ENCODE results near the gene OR5C1.

DNA sequence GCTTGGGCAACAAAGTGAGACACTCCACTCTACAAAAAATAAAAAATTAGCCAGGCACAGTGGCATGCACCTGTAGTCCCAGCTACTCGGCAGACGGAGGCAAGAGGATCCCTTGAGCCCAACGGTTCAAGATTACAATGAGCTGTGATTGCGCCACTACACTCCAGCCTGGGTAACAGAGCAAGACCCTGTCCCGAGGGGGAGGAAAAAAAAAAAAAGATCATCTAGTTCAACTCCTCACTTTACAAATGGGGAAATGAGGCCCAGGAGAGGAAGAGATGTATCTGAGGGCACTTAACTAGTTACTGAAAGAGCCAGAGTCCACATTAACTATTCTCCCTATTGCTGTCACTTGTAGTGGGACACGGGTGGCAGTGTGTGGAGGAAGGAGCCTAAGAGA is 25.8 kb downstream of the OR5C1 start:
- TF ChIP-seq, protein P1, sequence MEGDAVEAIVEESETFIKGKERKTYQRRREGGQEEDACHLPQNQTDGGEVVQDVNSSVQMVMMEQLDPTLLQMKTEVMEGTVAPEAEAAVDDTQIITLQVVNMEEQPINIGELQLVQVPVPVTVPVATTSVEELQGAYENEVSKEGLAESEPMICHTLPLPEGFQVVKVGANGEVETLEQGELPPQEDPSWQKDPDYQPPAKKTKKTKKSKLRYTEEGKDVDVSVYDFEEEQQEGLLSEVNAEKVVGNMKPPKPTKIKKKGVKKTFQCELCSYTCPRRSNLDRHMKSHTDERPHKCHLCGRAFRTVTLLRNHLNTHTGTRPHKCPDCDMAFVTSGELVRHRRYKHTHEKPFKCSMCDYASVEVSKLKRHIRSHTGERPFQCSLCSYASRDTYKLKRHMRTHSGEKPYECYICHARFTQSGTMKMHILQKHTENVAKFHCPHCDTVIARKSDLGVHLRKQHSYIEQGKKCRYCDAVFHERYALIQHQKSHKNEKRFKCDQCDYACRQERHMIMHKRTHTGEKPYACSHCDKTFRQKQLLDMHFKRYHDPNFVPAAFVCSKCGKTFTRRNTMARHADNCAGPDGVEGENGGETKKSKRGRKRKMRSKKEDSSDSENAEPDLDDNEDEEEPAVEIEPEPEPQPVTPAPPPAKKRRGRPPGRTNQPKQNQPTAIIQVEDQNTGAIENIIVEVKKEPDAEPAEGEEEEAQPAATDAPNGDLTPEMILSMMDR (IDR thresholded peaks at IDR 0.05; ENCODE audit: borderline replicate concordance, extremely low read depth, low read length, poor library complexity, severe bottlenecking) = no peak
- TF ChIP-seq EZH2 (IDR thresholded peaks at IDR 0.05; ENCODE audit: borderline replicate concordance, low read depth, low read length, severe bottlenecking) = no peak
